Parietal lobe (tissue), 2 donors: ENCODE measurements around the gene ATP6V0D1. TPM values are rescaled to one million over a fixed set of nuclear protein-coding genes. Genes with fewer than 3 reads are reported as not detected.

Experiments
- small RNA-seq: library from RNA; depleted of rRNA; stranded (forward); fragments of <200 nt; gene quantifications from one replicate; pipeline ENCODE3, GENCODE V24; 2014; ENCODE audit warnings: low replicate concordance
- total RNA-seq: library from RNA; depleted of rRNA; stranded (reverse); fragments of >200 nt; gene quantifications from one replicate; pipeline ENCODE4 v1.2.3, GENCODE V29; 2014

Gene ATP6V0D1
- 91.4 TPM for total RNA-seq

GRCh38 chr16:67480833-67481560 lies at the start of gene ATP6V0D1:
TSS of gene ATP6V0D1 (minus strand) at chr16:67481157. CDS start at chr16:67481086, 71 bp downstream.

GRCh38 chr16:67528222-67528869 lies 47.4 kb upstream of the ATP6V0D1 start, which contains the start of gene RIPOR1:
TSS of gene RIPOR1 (plus strand) at chr16:67528829. CDS start at chr16:67538447, 9,618 bp downstream.

GRCh38 chr16:67483150-67483549 lies 2.2 kb upstream of the ATP6V0D1 start, which contains the start of gene AGRP:
TSS of gene AGRP (minus strand) at chr16:67483547. CDS start at chr16:67483398, 149 bp downstream.

GRCh38 chr16:67430977-67431774 lies 49.8 kb downstream of the ATP6V0D1 start, which contains the start of gene HSD11B2:
TSS of gene HSD11B2 (plus strand) at chr16:67431121. CDS start at chr16:67431249, 128 bp downstream.

GRCh38 chr16:67415872-67416793 lies 64.8 kb downstream of the ATP6V0D1 start, which contains the start of gene ZDHHC1:
TSS of gene ZDHHC1 (minus strand) at chr16:67416477. CDS start at chr16:67407775, 8,702 bp downstream.

GRCh38 chr16:67393111-67393787 lies 87.7 kb downstream of the ATP6V0D1 start, which contains the start of gene TPPP3:
TSS of gene TPPP3 (minus strand) at chr16:67393498. CDS start at chr16:67391111, 2,387 bp downstream.

Small RNAs within 50 kb of the gene (small RNA-seq; reads per million reads assigned to genes)
- gene RNU1-123P: not detected

Other genes starting within 250 kb of the ATP6V0D1 start
- gene FHOD1, start 233.7 kb downstream of the ATP6V0D1 start, total RNA-seq: 1.9 TPM
- gene SLC9A5, start 232.2 kb downstream of the ATP6V0D1 start, total RNA-seq: 0.94 TPM
- 3.4 TPM for gene PLEKHG4, start 201.6 kb downstream of the ATP6V0D1 start, total RNA-seq
- gene KCTD19, start 154.4 kb downstream of the ATP6V0D1 start, total RNA-seq: 0.31 TPM
- gene LRRC36, start 154.3 kb downstream of the ATP6V0D1 start, total RNA-seq: 3.1 TPM
- 3.8 TPM for gene TPPP3, start 87.7 kb downstream of the ATP6V0D1 start, total RNA-seq
- 5.0 TPM for gene ZDHHC1, start 64.7 kb downstream of the ATP6V0D1 start, total RNA-seq
- gene HSD11B2, start 50.0 kb downstream of the ATP6V0D1 start, total RNA-seq: not detected
- not detected for gene AGRP, start 2.4 kb upstream of the ATP6V0D1 start, total RNA-seq
- gene RIPOR1, start 47.7 kb upstream of the ATP6V0D1 start, total RNA-seq: 61.3 TPM
- gene CTCF, start 81.4 kb upstream of the ATP6V0D1 start, total RNA-seq: 61.7 TPM
- 3.1 TPM for gene CARMIL2, start 164.0 kb upstream of the ATP6V0D1 start, total RNA-seq
- gene ACD, start 179.1 kb upstream of the ATP6V0D1 start, total RNA-seq: 27.2 TPM
- 7.8 TPM for gene PARD6A, start 179.8 kb upstream of the ATP6V0D1 start, total RNA-seq
- 10.3 TPM for gene ENKD1, start 185.6 kb upstream of the ATP6V0D1 start, total RNA-seq
- 1.3 TPM for gene C16orf86, start 185.7 kb upstream of the ATP6V0D1 start, total RNA-seq
- 62.0 TPM for gene GFOD2, start 238.2 kb upstream of the ATP6V0D1 start, total RNA-seq